HG03196 (cell line): ENCODE data around the gene NRN1.
"Not testable (repeated sequence)": the region's sequence is repeated elsewhere in the genome, so short reads cannot be mapped to it uniquely, and the experiment has no call there.

Source experiments
- ATAC-seq: cut with Tn5 transposase; IDR thresholded peaks from one replicate; pipeline ENCODE4 v1.9.1; 2021; ENCODE audit not compliant: unreplicated experiment

NRN1 gene

DNA sequence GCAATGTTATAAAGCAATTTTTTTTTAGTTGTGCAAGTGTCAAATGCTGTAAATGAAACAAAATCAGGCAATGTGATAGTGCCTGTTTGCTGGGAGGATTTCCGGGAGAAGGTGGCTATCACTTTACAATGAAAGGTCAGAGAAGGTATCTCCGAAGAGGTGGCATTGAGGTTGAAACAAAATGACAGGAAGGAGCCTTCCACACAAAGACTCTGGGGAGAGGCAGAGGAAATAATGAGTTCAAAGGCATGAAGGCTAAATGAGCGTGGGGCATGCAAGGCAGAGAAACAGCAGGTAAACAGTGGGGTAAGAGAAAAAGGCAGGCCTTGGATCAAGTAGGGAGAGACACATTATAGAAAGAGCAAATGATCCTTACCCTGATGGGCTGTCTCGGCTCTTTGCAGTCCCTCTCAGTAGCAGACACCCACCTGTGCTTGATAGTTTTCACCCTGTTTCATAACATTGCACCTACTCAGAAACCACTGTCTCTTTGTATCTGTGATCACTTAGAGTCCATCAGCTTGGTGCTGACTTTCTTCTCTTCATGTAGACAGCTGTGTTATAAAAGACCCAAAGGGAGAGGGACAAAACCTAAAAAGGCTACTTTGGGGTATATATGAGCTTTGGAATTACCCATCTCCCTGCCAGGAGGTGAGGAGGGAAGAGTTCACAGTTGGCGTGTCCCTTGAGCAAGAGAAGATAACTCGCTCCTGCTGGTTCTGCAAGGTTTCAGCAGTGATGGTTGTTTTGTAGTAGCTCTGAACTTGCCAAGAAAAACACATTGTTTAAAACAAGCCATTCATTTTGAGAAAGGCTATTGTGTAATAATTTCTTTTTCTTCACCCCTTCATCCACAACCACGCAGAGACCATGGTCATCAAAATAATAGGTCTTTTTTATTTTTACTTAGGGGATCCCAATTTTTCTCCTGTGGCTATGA is 22.3 kb downstream of the NRN1 start:
- no peak for ATAC-seq

DNA sequence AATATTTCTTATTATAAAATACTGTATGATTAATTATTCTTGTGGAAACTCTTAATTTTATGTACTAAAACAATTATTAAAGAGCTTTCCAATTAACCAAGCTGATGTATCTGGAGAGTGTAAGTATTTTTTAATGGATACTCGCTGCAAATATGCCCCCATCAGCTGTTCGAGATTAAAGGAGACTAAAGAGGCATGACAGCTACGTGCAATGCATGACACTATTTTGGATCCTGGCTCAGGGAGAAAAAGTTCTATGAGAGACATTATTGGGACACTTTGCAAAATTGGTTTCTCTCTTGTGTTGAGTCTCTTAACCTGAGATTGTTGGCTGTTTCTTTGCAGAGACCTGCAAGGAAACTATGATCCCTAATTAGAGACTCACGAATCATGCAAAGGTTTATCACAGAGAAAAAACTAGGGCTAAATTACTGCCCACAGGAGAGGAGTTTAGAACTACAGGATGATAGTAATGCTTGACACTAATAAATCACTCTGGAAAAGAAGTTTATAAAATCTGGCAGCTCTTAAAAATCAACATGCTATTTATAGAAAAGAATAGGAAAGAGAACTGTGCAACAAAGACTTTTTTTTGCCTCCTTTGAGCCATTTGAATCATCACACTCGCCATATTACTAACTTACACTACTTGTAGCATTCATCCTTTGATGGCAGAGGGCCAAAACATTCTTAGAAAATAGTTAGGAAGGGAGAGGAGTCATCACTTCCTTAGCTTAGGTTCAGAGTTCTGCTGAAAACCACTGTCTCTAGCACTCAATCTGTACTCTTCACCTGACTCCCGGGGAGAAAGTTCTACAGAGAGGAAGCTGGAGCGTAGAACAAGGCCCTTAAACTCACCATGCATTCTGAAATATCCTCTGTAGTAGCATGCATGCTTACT is 25.3 kb downstream of the NRN1 start:
- no peak for ATAC-seq

GRCh38 chr6:5979650-5980420 is 26.9 kb downstream of the NRN1 start:
- ATAC-seq: no peak

- no peak for ATAC-seq
Observed at GRCh38 chr6:5976811-5977210, 29.9 kb downstream of the NRN1 start.

- ATAC-seq: no peak
Observed at GRCh38 chr6:5968817-5969734, 37.6 kb downstream of the NRN1 start.

DNA sequence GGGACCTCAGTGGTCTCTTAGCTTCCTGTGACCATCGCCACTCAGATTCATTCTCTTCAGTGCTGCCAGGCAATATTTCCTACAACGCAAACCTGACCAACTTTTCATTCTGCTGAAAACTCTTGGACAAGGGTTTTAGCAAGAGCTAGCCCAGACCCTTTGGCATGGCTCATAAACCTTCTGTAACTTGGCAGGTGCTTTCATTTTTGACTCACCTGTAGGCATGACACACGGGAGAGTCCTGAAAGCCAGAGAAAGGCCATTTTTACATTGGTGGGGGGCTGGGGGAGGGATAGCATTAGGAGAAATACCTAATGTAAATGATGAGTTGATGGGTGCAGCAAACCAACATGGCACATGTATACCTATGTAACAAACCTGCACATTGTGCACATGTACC is 38.7 kb downstream of the NRN1 start:
- not testable (repeated sequence) for ATAC-seq

DNA sequence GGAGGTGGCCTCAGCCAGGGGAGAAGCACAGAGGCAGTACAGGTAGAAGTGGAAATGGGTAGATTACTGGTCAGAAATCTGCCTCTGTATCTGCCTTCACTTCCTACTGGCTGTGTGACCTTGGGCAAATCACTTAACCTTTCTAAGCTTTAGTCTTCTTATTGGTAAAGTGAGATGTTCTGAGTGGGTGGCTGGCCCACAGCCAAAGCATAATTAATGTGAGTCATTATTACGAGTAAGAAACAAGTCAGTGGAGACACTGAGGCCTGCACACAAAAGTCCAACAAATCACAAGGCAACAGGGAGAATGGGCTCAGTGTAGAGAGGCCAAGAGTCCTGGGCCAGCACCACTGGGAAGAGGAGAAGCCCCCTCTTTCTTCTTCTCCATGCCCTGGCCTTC is 39.1 kb downstream of the NRN1 start:
- no peak for ATAC-seq

DNA sequence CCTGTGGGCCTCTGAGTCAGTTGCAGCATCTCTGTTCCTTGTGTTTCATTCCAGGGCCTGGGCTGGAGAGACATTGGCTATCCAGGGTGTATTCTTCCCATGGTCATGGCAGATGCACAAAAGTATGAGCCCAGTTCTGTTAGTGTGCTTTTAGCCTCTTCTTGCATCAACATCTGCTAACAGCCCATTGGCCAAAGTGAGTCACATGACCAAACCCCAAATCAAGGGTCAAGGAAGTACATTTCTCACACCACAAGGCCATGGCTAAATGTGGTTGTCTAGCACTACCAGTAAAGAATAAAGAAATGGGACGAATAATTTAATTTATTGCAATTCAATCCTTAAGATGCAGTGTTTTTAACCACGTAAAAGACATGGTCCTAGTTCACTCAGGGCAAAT is 43.9 kb downstream of the NRN1 start:
- no peak for ATAC-seq

DNA sequence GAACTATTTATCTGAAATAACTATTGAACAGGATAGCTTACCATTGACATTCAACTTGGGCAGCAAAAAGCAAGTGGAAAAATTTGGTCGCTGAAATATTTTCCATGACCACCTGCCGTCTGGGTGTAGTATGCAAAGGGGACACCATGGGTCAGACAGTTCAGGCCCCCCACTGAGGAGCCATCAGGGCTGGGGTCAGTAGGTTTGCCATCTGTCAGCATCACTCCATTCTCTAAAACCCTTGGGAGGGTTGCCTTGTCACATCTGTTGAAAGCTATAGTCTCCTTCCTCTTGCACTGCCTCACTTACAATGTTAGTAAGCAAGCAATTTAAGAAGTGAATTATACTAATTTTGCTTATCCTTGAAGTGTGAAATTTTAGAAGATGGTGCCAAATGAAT is 44.9 kb downstream of the NRN1 start:
- ATAC-seq: no peak

- no peak for ATAC-seq
Observed at GRCh38 chr6:5960456-5960855, 46.3 kb downstream of the NRN1 start.

- ATAC-seq: no peak
Observed at GRCh38 chr6:5958921-5959320, 47.8 kb downstream of the NRN1 start.

GRCh38 chr6:5956939-5957338 is 49.8 kb downstream of the NRN1 start:
- ATAC-seq: no peak

- ATAC-seq: no peak
Observed at GRCh38 chr6:5950361-5950785, 56.4 kb downstream of the NRN1 start.
